DND-41 (cell line): ENCODE data around the gene KITLG.

Experiments used
- CTCF ChIP-seq: IDR thresholded peaks from 2 replicates; pipeline ENCODE4 v1.5.1; 2012; ENCODE audit warnings: borderline replicate concordance, low read length, moderate library complexity, mild to moderate bottlenecking; ENCODE audit not compliant: poor library complexity, severe bottlenecking; ENCODE audit errors: extremely low read depth
- EZH2 ChIP-seq: IDR thresholded peaks from 3 replicates; pipeline ENCODE4 v1.6.1; 2012; ENCODE audit warnings: borderline replicate concordance, low read depth, mild to moderate bottlenecking, moderate library complexity, low read length, inconsistent platforms; ENCODE audit not compliant: severe bottlenecking

- TF ChIP-seq EZH2, result no peak
- TF ChIP-seq CTCF, result no peak
Measured at GRCh38 chr12:88494520-88494919, 85.8 kb downstream of the KITLG start.
